H1 (cell line): Measurements from ENCODE around the gene UBTD2. TPM values are rescaled to one million over a fixed set of nuclear protein-coding genes. Genes with fewer than 3 reads are reported as not detected.

ENCODE experiments used
- CTCF ChIA-PET: fragments of 300-600 bp; sonication (Branson Sonifier 250); formaldehyde crosslinking; loops from one replicate; lab custom pipeline; 2021; ENCODE audit not compliant: partially characterized antibody; lab: Charles Lee
- POLR2A ChIA-PET: fragments of 300-600 bp; sonication (Branson Sonifier 250); formaldehyde crosslinking; loops from one replicate; lab custom pipeline; 2021; ENCODE audit warnings: inconsistent platforms; ENCODE audit not compliant: partially characterized antibody; lab: Charles Lee
- DNase-seq, 2 experiments: peaks; one replicate each; pipeline versions ENCODE4 v3.0.0 to v3.0.0-alpha.2; 2010 to 2022; ENCODE audit warnings: low spot score in 2 of 2, low read depth in 1 of 2, mixed read lengths in 1 of 2
- FAIRE-seq: peaks from 2 replicates; lab custom pipeline; 2011; peaks lifted over from hg19 to GRCh38; lab: Jason Lieb, UNC
- H2AFZ ChIP-seq: 2 replicates; pipeline ENCODE4 v1.8.1; 2012; ENCODE audit warnings: low read length, inconsistent platforms
- H2AK5ac ChIP-seq: 2 replicates; pipeline ENCODE4 v1.6.1; 2013; ENCODE audit warnings: low read depth, low read length
- H2BK120ac ChIP-seq: replicated peaks from 2 replicates; pipeline ENCODE3; 2013; ENCODE audit warnings: low read depth, low read length, inconsistent platforms
- H2BK12ac ChIP-seq: 2 replicates; pipeline ENCODE4 v1.6.1; 2013; ENCODE audit warnings: low read depth, low read length
- H2BK15ac ChIP-seq: 2 replicates; pipeline ENCODE4 v1.6.1; 2013; ENCODE audit warnings: low read length
- H2BK20ac ChIP-seq: 2 replicates; pipeline ENCODE4 v1.6.1; 2013; ENCODE audit warnings: low read length
- H2BK5ac ChIP-seq: 2 replicates; pipeline ENCODE4 v1.6.1; 2013; ENCODE audit warnings: low read depth, low read length
- H3K14ac ChIP-seq: 2 replicates; pipeline ENCODE4 v1.6.1; 2013; ENCODE audit warnings: inconsistent platforms; ENCODE audit not compliant: insufficient read length
- H3K18ac ChIP-seq: 2 replicates; pipeline ENCODE4 v1.6.1; 2013; ENCODE audit warnings: low read length; ENCODE audit errors: extremely low read depth
- H3K23ac ChIP-seq: 2 replicates; pipeline ENCODE4 v1.6.1; 2013; ENCODE audit warnings: inconsistent platforms; ENCODE audit not compliant: insufficient read length
- H3K23me2 ChIP-seq: 2 replicates; pipeline ENCODE4 v1.6.1; 2013; ENCODE audit warnings: low read depth, low read length
- H3K27ac ChIP-seq: 2 replicates; pipeline ENCODE4 v1.6.1; 2011; ENCODE audit warnings: low read depth, low read length, inconsistent platforms
- H3K27me3 ChIP-seq, 4 experiments: replicated peaks in 1 of 4; 1 replicate in 1 of 4; 2 replicates in 3 of 4; pipeline versions ENCODE4 v1.6.1 to v1.8.1; 2011 to 2013; ENCODE audit warnings: low read length in 3 of 4, mild to moderate bottlenecking in 3 of 4, inconsistent platforms in 2 of 4, mixed read lengths in 2 of 4, moderate library complexity in 1 of 4; ENCODE audit not compliant: control insufficient read depth in 3 of 4, insufficient read depth in 3 of 4; ENCODE audit errors: extremely low read depth in 1 of 4
- H3K36me3 ChIP-seq, 4 experiments: 2 replicates each; pipeline versions ENCODE4 v1.6.1 to v1.8.1; 2011 to 2013; ENCODE audit warnings: mild to moderate bottlenecking in 4 of 4, low read length in 3 of 4, moderate library complexity in 2 of 4, control low read depth in 1 of 4, inconsistent platforms in 1 of 4; ENCODE audit not compliant: insufficient read depth in 4 of 4, control insufficient read depth in 2 of 4
- H3K4ac ChIP-seq: replicated peaks from 2 replicates; pipeline ENCODE3; 2013; ENCODE audit warnings: low read length, low read depth, mixed read lengths, inconsistent platforms; ENCODE audit not compliant: insufficient read length
- H3K4me1 ChIP-seq, 4 experiments: replicated peaks in 1 of 4; 1 replicate in 1 of 4; 2 replicates in 3 of 4; pipeline versions ENCODE4 v1.6.1 to v1.8.1; 2011 to 2013; ENCODE audit warnings: low read length in 3 of 4, inconsistent platforms in 2 of 4, mixed read lengths in 1 of 4; ENCODE audit not compliant: insufficient read depth in 4 of 4, control insufficient read depth in 3 of 4
- H3K4me2 ChIP-seq, 2 experiments: 2 replicates each; pipeline versions ENCODE4 v1.6.1 to v1.8.1; 2011 to 2013; ENCODE audit warnings: low read depth in 2 of 2, low read length in 2 of 2, control low read depth in 1 of 2, inconsistent platforms in 1 of 2, mild to moderate bottlenecking in 1 of 2; ENCODE audit not compliant: insufficient read depth in 1 of 2
- H3K4me3 ChIP-seq, 4 experiments: fragments of 200-600, 300-600 bp in 1 of 4; sonication (generic), shearing (Covaris generic), sonication (Bioruptor Twin) in 1 of 4; 2 replicates each; pipeline versions ENCODE4 v1.5.1 to v1.8.1; 2011 to 2016; ENCODE audit warnings: low read length in 4 of 4, low read depth in 3 of 4, control low read depth in 2 of 4, inconsistent platforms in 2 of 4, mild to moderate bottlenecking in 2 of 4, mixed read lengths in 1 of 4, moderate library complexity in 1 of 4; ENCODE audit not compliant: insufficient read depth in 2 of 4; ENCODE audit errors: extremely low read depth in 1 of 4
- H3K56ac ChIP-seq: replicated peaks from 2 replicates; pipeline ENCODE3; 2013; ENCODE audit warnings: low read depth, mild to moderate bottlenecking, mixed read lengths, low read length, inconsistent platforms; ENCODE audit not compliant: insufficient read length
- H3K79me1 ChIP-seq: 2 replicates; pipeline ENCODE4 v1.6.1; 2013; ENCODE audit warnings: low read depth, low read length, control low read depth
- H3K79me2 ChIP-seq, 2 experiments: 2 replicates each; pipeline versions ENCODE4 v1.6.1 to v1.8.1; 2012 to 2013; ENCODE audit warnings: low read length in 2 of 2, mild to moderate bottlenecking in 2 of 2, inconsistent platforms in 1 of 2; ENCODE audit not compliant: insufficient read depth in 2 of 2, control insufficient read depth in 1 of 2
- H3K9ac ChIP-seq, 4 experiments: replicated peaks in 1 of 4; 1 replicate in 1 of 4; 2 replicates in 3 of 4; pipeline versions ENCODE4 v1.6.1 to v1.8.1; 2011 to 2013; ENCODE audit warnings: low read depth in 3 of 4, low read length in 3 of 4, control low read depth in 2 of 4, mild to moderate bottlenecking in 2 of 4, moderate library complexity in 2 of 4, inconsistent platforms in 1 of 4; ENCODE audit errors: extremely low read depth in 1 of 4
- H3K9me3 ChIP-seq, 2 experiments: 2 replicates each; pipeline versions ENCODE4 v1.6.1 to v1.8.1; 2012 to 2013; ENCODE audit warnings: mild to moderate bottlenecking in 2 of 2, moderate library complexity in 2 of 2, control low read depth in 1 of 2, inconsistent platforms in 1 of 2, low read depth in 1 of 2, low read length in 1 of 2, mixed read lengths in 1 of 2; ENCODE audit not compliant: insufficient read depth in 2 of 2
- H4K20me1 ChIP-seq, 2 experiments: replicated peaks in 1 of 2; 2 replicates each; pipeline versions ENCODE3 to v1.8.1; 2011 to 2013; ENCODE audit warnings: inconsistent platforms in 2 of 2, low read length in 2 of 2, mild to moderate bottlenecking in 1 of 2; ENCODE audit not compliant: insufficient read depth in 2 of 2, control insufficient read depth in 1 of 2
- H4K5ac ChIP-seq: 2 replicates; pipeline ENCODE4 v1.6.1; 2013; ENCODE audit warnings: low read length, low read depth, mixed read lengths, inconsistent platforms; ENCODE audit not compliant: insufficient read length
- H4K8ac ChIP-seq: 2 replicates; pipeline ENCODE4 v1.8.0; 2013; ENCODE audit warnings: mild to moderate bottlenecking, moderate library complexity, low read length, inconsistent platforms; ENCODE audit not compliant: insufficient read depth; ENCODE audit errors: extremely low read depth
- H4K91ac ChIP-seq: replicated peaks from 2 replicates; pipeline ENCODE3; 2013; ENCODE audit warnings: low read length, mixed read lengths, inconsistent platforms; ENCODE audit not compliant: insufficient read length
- CBX5 ChIP-seq: fragments of 300-800, 300-1000 bp; sonication (generic); IDR thresholded peaks from 2 replicates; pipeline ENCODE4 v1.7.1; 2016; ENCODE audit warnings: antibody characterized with exemption, low read length, low read depth
- CBX8 ChIP-seq: fragments of 300-800, 300-1000 bp; sonication (generic); IDR thresholded peaks from 2 replicates; pipeline ENCODE4 v1.7.1; 2016; ENCODE audit warnings: low read depth, low read length, borderline replicate concordance
- CREB1 ChIP-seq: IDR thresholded peaks from 2 replicates; pipeline ENCODE4 v1.6.1; 2012; ENCODE audit warnings: inconsistent platforms
- GABPA ChIP-seq: IDR thresholded peaks from 2 replicates; pipeline ENCODE4 v1.6.1; 2011; ENCODE audit warnings: mild to moderate bottlenecking, low read length, moderate library complexity, borderline replicate concordance; ENCODE audit not compliant: insufficient read depth
- KDM4A ChIP-seq: IDR thresholded peaks from one replicate; pipeline ENCODE4 v1.7.1; 2012; ENCODE audit warnings: low read depth, mild to moderate bottlenecking, moderate library complexity, low read length, inconsistent platforms; ENCODE audit not compliant: severe bottlenecking
- RXRA ChIP-seq: IDR thresholded peaks from 2 replicates; pipeline ENCODE4 v1.6.1; 2011; ENCODE audit warnings: low read depth, mild to moderate bottlenecking, low read length, moderate library complexity; ENCODE audit not compliant: insufficient read depth
- SP1 ChIP-seq: IDR thresholded peaks from 2 replicates; pipeline ENCODE4 v1.6.1; 2011; ENCODE audit warnings: low read depth, low read length
- SP2 ChIP-seq: IDR thresholded peaks from 2 replicates; pipeline ENCODE4 v1.6.1; 2012; ENCODE audit warnings: mild to moderate bottlenecking, low read length, inconsistent platforms
- USF2 ChIP-seq: IDR thresholded peaks from 2 replicates; pipeline ENCODE4 v1.6.1; 2011; ENCODE audit warnings: low read length, improper control_type of control experiment
- WGBS, 2 experiments: shearing (Covaris generic) in 1 of 2; methylation state at CpG; one replicate each; pipeline versions ENCODE4 v1.1.6 to v1.1.7; 2013 to 2015; ENCODE audit warnings: low lambda C conversion rate in 2 of 2, mixed read lengths in 2 of 2, inconsistent platforms in 1 of 2, low coverage in 1 of 2, missing lambda C conversion rate in 1 of 2; ENCODE audit not compliant: insufficient replicate concordance in 2 of 2, insufficient coverage in 1 of 2, insufficient read length in 1 of 2; ENCODE audit errors: extremely low coverage in 1 of 2, missing lambda C conversion rate in 1 of 2; 5-methylcytosine and 5-hydroxymethylcytosine counted together
- polyA plus RNA-seq, 7 experiments: library from polyadenylated mRNA; depleted of rRNA in 3 of 7; stranded (reverse) in 5 of 7; unstranded in 2 of 7; fragments of >200 nt in 5 of 7; fragments of 200-250 nt in 2 of 7; gene quantifications; 1 replicate in 5 of 7; 2 replicates in 1 of 7; 4 replicates in 1 of 7; pipeline versions ENCODE4 v1.2.1 to v1.2.3, GENCODE V29; 2011 to 2013; ENCODE audit warnings: missing spikeins in 2 of 7, mixed read lengths in 2 of 7
- total RNA-seq: library from RNA; stranded (reverse); fragmentation: NEBNext Ultra II Directional; extraction: Animal tissue kit (Norgen Biotek cat#: 25700); gene quantifications from 2 replicates; pipeline ENCODE4 v1.2.1, GENCODE V29; 2021

UBTD2 gene
- total and polyA plus RNA-seq, 2 of the 8 experiments (the other 6 are each of a cell fraction or from before 2014, with no cell fraction given): 14.5 to 39.2 TPM

- H3K79me2 ChIP-seq: no peaks in the 10 kb centered on the region
- ChIA-PET CTCF (interaction anchor here (1.0 to 1.6 kb wide), 2 partner anchors 99 to 243 kb away, joined by 3 to 4 read pairs; no protein-coding TSS in a partner anchor), POLR2A (interaction anchor here (1.0 kb wide), 1 partner anchor 27 kb away, joined by 4 read pairs; no protein-coding TSS in a partner anchor)
- DNase-seq: no peak
- no peaks in the 10 kb centered on the region for H3K79me1 ChIP-seq
- no peaks in the 10 kb centered on the region for H3K9me3 ChIP-seq
- no peak for FAIRE-seq
- H2BK15ac ChIP-seq: no peak overlapping the region
- no peaks in the 10 kb centered on the region for H3K27me3 ChIP-seq
- H3K23ac ChIP-seq: no peak overlapping the region
- H3K14ac ChIP-seq: no peak overlapping the region
- H3K27ac ChIP-seq: no peak overlapping the region
- no peaks in the 10 kb centered on the region for H4K20me1 ChIP-seq
- H3K36me3 ChIP-seq: no peaks in the 10 kb centered on the region
- no peak overlapping the region for H2BK20ac ChIP-seq
- no peaks in the 10 kb centered on the region for H3K23me2 ChIP-seq
- TF ChIP-seq USF2 (no peak), KDM4A (no peak), CBX8 (no peak), CREB1 (no peak), SP1 (no peak), CBX5 (no peak), SP2 (no peak), RXRA (no peak), GABPA (no peak)
- TF ChIP-seq, all 59 proteins: peak for 0
- no peak overlapping the region for H4K8ac ChIP-seq
- H3K4me1 ChIP-seq: peaks cover 0 to 4% (median 1%) of the 10 kb centered on the region in 4 experiments; a peak in 2 of 7 replicates
- H3K9ac ChIP-seq: no peak overlapping the region
- no peak overlapping the region for H2BK5ac ChIP-seq
- no peak overlapping the region for H4K91ac ChIP-seq
- no peak overlapping the region for H3K56ac ChIP-seq
- H3K18ac ChIP-seq: no peak overlapping the region
- no peak overlapping the region for H2BK120ac ChIP-seq
- no peak overlapping the region for H3K4me2 ChIP-seq
- 94% methylated on average over 3 of the region's 4 CpGs; no CpG with 5 or more reads in 1 of the 2 experiments for WGBS, 2 experiments
- no peak overlapping the region for H4K5ac ChIP-seq
- no peak overlapping the region for H2BK12ac ChIP-seq
- no peak overlapping the region for H2AK5ac ChIP-seq
- H3K4me3 ChIP-seq: no peak overlapping the region
- H2AFZ ChIP-seq: no peak overlapping the region
- H3K4ac ChIP-seq: no peak overlapping the region
Observed at GRCh38 chr5:172288465-172288864, 4.9 kb upstream of the UBTD2 start.
